NCI-H526 treated with DMSO at 0.1 percent for 48 hours (cell line): ENCODE measurements around the gene EDARADD.
"Not testable (repeated sequence)": the region's sequence is repeated elsewhere in the genome, so short reads cannot be mapped to it uniquely, and the experiment has no call there.

Source experiments
- DNase-seq: peaks from one replicate; lab custom pipeline; 2025; lab: John Stamatoyannopoulos, UW

The EDARADD gene

DNA sequence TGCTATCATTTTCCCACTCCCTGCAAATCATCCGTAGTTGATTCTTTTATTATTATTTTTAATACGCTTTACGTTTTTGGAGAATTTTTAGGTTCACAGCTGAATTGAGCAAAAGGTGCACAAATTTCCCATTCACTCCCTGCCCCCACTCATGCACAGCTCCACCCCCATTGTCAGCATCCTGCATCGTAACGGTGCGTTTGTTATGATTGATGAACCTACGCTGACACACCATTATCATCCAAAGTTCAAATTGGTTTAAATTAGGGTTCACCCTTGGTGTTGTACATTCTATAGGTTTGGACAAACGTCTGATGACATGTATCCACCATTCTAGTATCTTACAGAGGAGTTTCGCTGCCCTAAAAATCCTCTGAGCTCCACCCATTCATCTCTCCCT lies 44.5 kb downstream of the EDARADD start:
- no peak for DNase-seq

DNA sequence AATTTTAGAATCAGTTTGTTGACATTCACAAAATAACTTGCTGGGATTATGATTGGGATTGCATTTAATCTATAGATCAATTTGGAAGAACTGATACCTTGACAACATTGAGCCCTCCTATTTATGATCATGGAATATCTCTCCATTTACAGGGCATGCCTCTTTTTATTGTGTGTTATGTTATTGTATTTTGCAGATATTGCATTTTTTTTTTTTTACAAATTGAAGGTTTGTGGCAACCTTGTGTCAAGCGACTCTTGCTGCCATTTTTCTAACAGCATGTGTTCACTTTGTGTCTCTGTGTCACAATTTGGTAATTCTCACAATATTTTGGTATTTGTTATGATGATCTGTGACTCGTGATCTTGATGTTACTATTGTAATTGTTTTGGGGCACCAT lies 46.3 kb downstream of the EDARADD start:
- no peak for DNase-seq

DNA sequence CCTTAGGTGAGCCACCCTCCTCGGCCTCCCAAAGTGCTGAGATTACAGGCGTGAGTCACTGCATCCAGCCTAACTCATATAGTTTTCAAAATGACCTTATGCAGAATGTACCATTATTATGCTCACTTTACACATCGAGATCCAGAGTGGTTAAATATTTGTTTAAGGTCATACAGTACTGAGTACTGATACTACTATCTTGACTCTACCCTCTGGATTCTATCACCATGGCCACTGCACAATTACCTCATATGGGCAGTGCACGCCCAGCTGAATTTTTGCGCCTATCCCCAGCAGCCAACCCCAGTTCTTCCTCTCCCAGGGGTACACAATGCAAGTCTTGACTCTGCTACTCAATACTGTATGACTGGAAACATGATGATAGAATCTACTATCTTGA lies 56.7 kb downstream of the EDARADD start:
- no peak for DNase-seq

GRCh38 chr1:236451796-236452373 lies 57.8 kb downstream of the EDARADD start:
- DNase-seq = no peak

GRCh38 chr1:236455243-236455642 lies 61.2 kb downstream of the EDARADD start:
- DNase-seq = no peak

GRCh38 chr1:236457775-236458174 lies 63.7 kb downstream of the EDARADD start:
- DNase-seq = no peak

GRCh38 chr1:236458996-236459395 lies 64.9 kb downstream of the EDARADD start:
- DNase-seq = peak; percentile 74

DNA sequence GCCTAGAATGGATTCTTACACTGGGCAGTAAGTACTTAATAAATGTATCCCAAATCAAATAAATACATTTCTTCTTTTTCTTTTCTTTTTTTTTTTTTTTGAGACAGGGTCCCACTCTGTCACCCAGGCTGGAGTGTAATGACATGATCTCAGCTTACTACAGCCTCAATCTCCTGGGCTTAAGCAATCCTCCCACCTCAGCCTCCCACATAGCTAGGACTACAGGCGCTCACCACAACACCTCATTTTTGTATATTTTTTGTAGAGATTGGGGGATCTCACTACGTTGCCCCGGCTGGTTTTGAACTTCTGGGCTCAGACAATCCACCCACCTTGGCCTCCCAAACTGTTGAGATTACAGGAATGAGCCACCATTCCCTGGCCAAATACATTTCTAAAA lies 66.0 kb downstream of the EDARADD start:
- DNase-seq = no peak

DNA sequence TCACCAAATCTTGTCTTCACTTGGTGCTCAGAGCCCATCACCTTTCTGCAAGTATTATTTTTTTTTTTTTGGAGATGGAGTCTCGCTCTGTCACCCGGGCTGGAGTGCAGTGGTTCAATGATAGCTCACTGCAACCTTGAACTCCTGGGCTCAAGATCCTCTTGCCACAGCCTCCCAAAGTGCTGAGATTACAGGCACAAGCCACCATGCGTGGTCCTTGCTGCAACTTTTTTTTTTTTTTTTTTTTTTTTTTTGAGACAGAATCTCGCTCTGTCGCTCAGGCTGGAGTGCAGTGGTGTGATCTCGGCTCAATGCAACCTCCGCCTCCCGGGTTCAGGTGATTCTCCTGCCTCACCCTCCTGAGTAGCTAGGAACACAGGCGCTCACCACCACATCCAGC lies 70.1 kb downstream of the EDARADD start:
- DNase-seq = not testable (repeated sequence)

DNA sequence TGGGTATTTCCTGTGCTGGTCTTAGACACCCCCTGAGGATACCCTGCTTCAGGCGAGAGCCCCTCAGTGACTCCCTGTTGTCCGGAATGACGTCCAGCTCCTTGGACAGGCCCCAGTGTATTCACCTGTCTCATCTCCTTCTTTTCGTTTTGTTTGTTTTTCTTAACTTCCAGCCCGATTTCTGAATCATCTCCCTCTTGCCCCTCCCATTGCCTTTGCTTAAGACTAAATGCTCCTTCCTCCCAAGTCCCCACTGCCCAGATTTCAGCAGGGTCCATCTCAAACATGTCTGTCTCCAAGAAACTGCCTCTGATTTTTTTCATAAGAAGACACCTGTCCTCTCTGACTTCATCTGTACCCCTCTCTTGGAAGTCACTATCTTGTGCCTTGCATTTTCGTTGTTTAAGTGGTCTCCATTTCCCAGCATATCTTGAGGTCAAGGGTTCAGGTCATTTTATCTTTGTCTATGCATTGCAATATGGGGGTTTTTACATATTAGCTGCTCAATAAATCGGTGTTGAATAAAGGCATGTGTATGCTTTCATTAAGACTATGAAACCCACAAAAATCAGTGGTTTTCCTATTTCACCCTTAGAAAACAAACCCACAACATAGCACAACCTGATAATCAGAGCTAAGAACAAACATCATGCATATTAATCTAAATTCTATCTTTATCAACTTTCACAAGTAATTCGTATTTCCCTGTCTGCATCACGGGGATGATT lies 71.3 kb downstream of the EDARADD start:
- DNase-seq = no peak

- DNase-seq = no peak
Measured at GRCh38 chr1:236465959-236466303, 71.8 kb downstream of the EDARADD start.

GRCh38 chr1:236467327-236467641 lies 73.2 kb downstream of the EDARADD start:
- no peak for DNase-seq

DNA sequence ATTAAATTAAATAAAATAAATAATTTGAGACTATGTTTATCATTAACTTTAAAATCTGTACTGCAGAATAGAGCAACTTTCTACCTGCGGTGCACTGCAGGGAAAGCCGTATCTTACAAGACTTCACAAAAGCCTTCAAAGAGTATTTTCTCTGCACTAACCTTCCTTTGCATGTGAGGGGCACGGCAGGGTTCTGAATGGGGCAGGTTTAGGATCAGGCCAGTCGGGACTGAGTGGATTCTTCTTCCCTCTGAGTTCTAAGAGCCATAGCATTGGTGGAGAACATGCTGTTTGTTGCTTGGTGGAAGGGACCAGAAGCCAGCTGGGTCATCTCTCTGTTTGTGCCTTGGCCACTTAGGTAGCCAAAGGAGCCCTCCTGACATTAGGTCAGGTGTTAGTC lies 74.5 kb downstream of the EDARADD start:
- DNase-seq = no peak

- DNase-seq = no peak
Measured at GRCh38 chr1:236469466-236469865, 75.4 kb downstream of the EDARADD start.

DNA sequence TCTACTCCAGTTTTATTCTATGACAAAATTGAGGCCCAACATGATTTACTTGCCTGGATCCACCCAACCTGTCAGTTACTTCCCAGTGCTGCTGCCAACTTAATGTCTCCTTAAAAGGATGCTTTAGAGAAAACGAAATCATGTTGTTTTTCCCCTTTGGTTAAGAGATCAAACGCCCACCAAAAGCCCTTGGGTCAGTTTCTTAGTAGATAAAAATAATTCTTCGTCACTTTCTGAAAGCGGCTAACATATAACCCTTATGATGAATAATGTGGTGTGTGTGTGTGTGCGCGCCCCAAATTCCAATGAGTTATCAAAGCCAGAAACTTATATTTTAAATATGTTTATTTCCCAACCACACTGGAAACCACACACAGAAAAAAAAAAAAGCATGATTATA lies 77.0 kb downstream of the EDARADD start:
- DNase-seq = no peak

- no peak for DNase-seq
Measured at GRCh38 chr1:236471653-236472052, 77.6 kb downstream of the EDARADD start.

DNA sequence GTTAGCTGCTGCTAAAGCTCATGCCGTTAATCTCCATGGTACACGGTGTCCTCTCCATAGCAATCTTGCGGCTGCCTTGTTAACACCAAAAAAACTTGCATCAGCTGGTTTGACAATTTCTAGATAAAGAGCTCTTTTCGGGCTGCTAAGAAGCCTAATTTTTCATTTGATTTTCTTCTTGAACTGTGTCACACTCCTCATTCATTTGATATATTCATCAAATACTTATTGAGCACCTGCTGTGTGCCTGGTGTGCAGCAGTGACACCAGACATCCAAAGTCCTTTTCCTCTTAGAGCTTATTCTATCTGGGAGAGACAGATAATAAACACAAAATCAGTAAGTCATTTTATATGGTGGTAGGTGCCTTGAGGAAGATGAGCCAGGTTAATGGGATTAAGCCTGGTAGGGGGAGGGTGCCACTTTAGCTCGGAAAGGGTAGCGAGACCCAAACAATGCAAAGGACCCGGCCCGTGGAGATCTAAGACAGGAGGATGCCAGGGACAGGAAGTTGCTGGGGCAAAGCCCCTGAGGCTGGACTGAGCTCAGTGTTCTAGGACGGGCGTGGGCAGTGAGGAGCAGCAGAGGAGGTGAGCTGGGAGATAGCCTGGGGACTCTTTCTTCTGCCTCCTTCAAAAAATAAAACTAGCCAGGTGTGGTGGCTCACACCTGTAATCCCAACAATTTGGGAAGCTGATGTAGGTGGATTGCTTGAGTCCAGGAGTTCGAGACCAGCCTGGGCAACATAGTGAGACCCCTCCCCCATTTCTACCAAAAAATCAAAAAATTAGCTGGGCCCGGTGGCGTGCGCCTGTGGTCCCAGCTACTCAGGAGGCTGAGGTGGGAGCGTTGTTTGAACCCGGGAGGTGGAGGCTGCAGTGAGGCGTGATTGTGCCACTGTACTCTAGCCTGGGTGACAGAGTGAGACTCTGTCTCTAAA lies 79.0 kb downstream of the EDARADD start:
- no peak for DNase-seq

DNA sequence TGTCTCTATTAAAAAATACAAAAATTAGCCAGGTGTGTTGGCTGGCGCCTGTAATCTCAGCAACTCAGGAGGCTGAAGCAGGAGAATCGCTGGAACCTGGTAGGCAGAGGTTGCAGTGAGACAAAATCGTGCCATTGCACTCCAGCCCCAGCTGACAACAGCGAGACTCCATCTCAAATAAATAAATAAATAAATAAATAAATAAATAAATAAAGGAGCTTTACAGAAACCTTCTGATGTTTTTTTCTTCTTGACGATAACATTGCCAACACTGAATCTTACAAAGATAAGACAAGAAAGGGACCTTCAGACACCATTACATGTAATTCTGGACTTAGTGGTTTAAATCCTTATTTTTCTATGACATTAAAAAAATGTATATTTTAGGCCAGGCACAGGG lies 81.9 kb downstream of the EDARADD start:
- no peak for DNase-seq

DNA sequence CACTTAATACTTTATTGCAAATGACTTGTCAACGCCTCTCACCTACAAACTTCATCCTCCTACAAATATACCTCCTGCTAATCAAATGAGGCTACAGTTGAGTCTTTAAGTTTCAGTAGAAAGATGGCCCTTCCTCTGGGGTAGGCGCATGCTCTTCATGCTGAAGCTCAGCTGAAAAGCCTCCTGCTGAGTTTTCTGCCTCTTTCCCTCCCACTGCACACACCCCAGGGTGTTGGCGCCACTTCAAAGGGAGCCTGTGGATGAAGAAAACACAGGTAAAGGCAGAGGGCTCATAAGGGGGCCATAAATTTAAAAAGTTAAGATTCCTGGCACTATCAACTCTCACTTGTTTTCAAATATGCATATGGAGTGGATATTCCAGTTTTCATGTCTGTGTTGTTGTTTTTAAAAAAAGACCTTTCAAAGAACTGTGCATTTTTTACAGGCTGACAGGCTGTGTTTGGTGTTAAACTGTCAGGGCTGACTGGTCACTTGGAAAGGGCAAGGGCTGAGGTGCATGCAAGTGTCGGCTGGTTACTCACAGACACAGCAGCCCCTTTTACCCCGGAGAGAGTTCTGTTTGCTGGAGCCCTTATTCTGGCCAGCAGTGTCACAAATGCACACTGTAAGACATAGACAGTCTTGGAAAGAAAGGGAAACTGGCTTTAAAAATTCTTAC lies 86.8 kb downstream of the EDARADD start:
- no peak for DNase-seq

- no peak for DNase-seq
Measured at GRCh38 chr1:236484310-236484971, 90.4 kb downstream of the EDARADD start.

DNA sequence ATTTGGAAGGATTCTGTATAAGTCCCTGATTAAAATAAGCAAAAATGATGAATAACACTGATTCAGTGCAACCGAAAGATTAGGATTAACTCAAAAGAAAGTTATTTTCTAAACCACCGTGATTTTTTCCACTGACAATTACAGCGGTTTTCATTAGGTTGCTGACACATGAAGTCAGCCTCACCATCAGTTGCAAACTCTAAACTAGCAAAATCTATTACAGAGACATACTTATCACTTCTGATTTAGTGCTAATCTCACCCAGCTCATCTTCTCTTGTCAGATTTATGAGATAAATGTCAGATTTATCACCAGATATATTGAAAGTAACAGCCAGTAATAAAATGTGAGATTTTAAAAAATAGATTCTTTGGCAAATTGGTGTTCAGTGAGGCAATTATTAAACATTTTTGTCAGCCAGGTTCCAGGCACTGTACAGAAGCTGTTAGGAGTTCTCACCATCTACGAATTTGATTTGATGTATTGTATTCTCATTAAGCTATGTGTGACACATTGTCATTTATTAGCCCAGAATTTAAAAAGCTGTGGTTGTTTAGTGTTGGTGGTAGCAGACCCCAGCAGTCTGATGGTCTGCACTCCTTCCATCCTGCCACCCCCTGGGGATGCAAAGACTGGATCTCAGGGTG lies 92.4 kb downstream of the EDARADD start:
- no peak for DNase-seq

DNA sequence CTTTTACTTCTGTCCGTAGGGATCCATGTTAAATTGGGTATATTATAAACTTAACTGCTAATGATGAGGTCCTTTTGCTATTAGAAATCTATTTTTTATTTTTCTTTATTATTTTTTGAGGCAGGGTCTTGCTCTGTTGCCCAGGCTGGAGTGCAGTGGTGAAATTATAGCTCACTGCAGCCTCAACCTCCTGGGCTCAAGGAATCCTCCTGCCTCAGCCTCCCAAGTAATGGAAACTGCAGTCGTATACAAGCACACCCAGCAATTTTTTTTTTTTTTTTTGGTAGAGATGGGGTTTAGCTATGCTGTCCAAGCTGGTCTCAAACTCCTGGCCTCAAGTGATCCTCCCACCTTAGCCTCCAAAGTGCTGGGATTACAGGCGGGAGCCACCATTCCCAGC lies 95.1 kb downstream of the EDARADD start:
- not testable (repeated sequence) for DNase-seq
